SU-DHL-6 (cell line): ENCODE results near the gene ANKRD49.

Source experiments
- CTCF ChIP-seq: fragments of 200-600 bp; sonication (generic); IDR thresholded peaks from one replicate; pipeline ENCODE4 v1.5.1; 2017; ENCODE audit warnings: antibody characterized with exemption, mild to moderate bottlenecking, low read length, moderate library complexity; ENCODE audit not compliant: insufficient read depth, poor library complexity, severe bottlenecking
- EZH2phosphoT487 ChIP-seq: fragments of 200-600 bp; sonication (generic), shearing (Covaris generic); conservative IDR thresholded peaks from 2 replicates; pipeline ENCODE4 v1.6.1; 2018; ENCODE audit warnings: mild to moderate bottlenecking, antibody characterized with exemption, low read length, moderate library complexity, mixed read lengths

GRCh38 chr11:94528551-94528950, 34.8 kb downstream of the ANKRD49 start:
- no peak for TF ChIP-seq CTCF
- no peak for TF ChIP-seq EZH2phosphoT487
